ENCODE measurements around the gene CELF2.

CELF2 gene

DNA sequence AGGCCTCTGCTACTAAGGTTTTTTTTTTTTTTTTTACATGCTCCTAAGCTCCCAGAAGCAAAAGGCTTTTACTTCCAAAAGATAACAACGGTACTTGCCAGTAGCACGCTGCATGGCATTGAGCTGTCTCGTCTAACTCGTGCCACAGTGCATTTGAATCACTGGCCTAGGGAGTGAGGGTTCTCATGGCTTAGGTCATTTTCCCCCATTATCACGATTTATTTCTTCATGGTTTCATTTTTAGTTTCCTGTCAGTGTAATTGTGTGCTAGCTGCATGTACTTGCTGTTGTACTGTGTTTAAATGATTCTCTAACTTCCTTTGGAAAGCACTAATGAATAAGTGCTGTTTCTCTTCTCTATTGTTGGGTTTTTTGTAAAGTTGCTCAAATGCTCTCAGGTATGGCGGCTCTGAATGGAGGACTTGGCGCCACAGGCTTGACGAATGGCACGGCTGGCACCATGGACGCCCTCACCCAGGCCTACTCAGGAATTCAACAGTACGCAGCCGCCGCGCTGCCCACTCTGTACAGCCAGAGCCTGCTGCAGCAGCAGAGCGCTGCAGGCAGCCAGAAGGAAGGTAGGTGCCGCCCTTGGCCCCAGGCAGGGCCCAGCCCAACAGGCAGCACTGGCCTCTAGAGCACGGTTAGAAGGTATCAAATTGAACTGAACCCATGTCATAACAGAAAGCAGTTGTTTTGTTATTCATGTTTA is 303.3 kb downstream of the CELF2 start:
- H3K4me2 ChIP-seq (ENCODE audit: low read depth, low read length, poor library complexity, severe bottlenecking): no peak overlapping the region
- H4K20me1 ChIP-seq (ENCODE audit: low read depth, low read length): no peaks in the 10 kb centered on the region
- no peaks in the 10 kb centered on the region for H3F3A ChIP-seq (ENCODE audit: insufficient read depth)
- no peak overlapping the region for H3K27ac ChIP-seq (ENCODE audit: low read depth, low read length)
- H3K9me3 ChIP-seq (ENCODE audit: insufficient read depth, low read length): no peaks in the 10 kb centered on the region
- no peak overlapping the region for H3K4me3 ChIP-seq (ENCODE audit: insufficient read depth, low read length, poor library complexity, severe bottlenecking)
- no peak for TF ChIP-seq CTCF (IDR thresholded peaks at IDR 0.05; ENCODE audit: insufficient read depth, low read length, poor library complexity, severe bottlenecking)
- H3K27me3 ChIP-seq (ENCODE audit: low read length): no peaks in the 10 kb centered on the region
- H3K36me3 ChIP-seq (ENCODE audit: low read length): no peaks in the 10 kb centered on the region
- no peaks in the 10 kb centered on the region for H3K79me2 ChIP-seq (ENCODE audit: insufficient read depth, low read length)
- H3K9ac ChIP-seq (ENCODE audit: low read length): no peak overlapping the region
- no peak overlapping the region for H2AFZ ChIP-seq (ENCODE audit: low read depth, low read length, severe bottlenecking)
- H3K9me2 ChIP-seq (replicated peaks; ENCODE audit: insufficient read depth, low read length): no peaks in the 10 kb centered on the region

- Histone ChIP-seq H3K9me2 (replicated peaks; ENCODE audit: insufficient read depth, low read length) (no peaks in the 10 kb centered on the region), H3K9me3 (ENCODE audit: insufficient read depth, low read length) (no peaks in the 10 kb centered on the region), H3K79me2 (ENCODE audit: insufficient read depth, low read length) (no peaks in the 10 kb centered on the region), H3K4me2 (ENCODE audit: low read depth, low read length, poor library complexity, severe bottlenecking) (no peak overlapping the region), H2AFZ (ENCODE audit: low read depth, low read length, severe bottlenecking) (no peak overlapping the region), H3K4me3 (ENCODE audit: insufficient read depth, low read length, poor library complexity, severe bottlenecking) (no peak overlapping the region), H3K27ac (ENCODE audit: low read depth, low read length) (no peak overlapping the region), H4K20me1 (ENCODE audit: low read depth, low read length) (no peaks in the 10 kb centered on the region), H3F3A (ENCODE audit: insufficient read depth) (no peaks in the 10 kb centered on the region), H3K27me3 (ENCODE audit: low read length) (no peaks in the 10 kb centered on the region), H3K36me3 (ENCODE audit: low read length) (no peaks in the 10 kb centered on the region), H3K9ac (ENCODE audit: low read length) (no peak overlapping the region)
- no peak for TF ChIP-seq CTCF (IDR thresholded peaks at IDR 0.05; ENCODE audit: insufficient read depth, low read length, poor library complexity, severe bottlenecking)
- no peak for TF ChIP-seq EZH2phosphoT487 (conservative IDR thresholded peaks at IDR 0.05; ENCODE audit: low read length)
These were observed 305.0 kb downstream of the CELF2 start for GRCh38 chr10:11322698-11323097.

DNA sequence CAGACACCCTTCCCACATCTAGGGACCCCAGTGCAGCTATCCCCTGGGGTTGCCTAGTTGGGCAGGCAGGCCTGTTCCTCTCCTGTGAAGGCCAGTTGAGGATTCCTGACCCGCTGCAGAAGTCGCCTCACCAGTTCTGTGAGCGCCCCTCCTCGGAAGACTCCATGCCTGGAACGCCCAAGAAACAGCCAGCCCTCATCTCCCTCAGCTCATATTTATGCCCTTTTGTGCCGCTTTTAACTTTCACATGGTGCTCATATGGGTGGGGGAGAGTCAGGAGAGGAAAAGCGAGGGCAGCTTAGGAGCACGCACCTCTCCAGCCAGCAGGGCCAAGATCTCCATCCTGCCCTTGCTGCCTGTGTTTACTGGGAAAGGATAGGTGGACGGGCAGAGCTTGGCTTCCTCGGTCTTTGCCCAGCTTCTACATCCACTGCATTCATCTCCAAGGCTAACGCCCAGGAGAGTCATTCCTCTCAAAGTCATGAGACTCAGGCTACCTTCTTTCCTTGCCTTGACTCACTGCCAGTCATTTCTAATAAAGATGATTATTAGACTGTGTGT is 307.2 kb downstream of the CELF2 start:
- no peaks in the 10 kb centered on the region for H4K20me1 ChIP-seq (ENCODE audit: low read depth, low read length)
- H3K79me2 ChIP-seq (ENCODE audit: insufficient read depth, low read length): no peaks in the 10 kb centered on the region

More for the DNA sequence above, 307.2 kb downstream of the CELF2 start:
- Histone ChIP-seq H3K4me3 (ENCODE audit: insufficient read depth, low read length, poor library complexity, severe bottlenecking) (no peak overlapping the region), H3K36me3 (ENCODE audit: low read length) (no peaks in the 10 kb centered on the region), H3K4me2 (ENCODE audit: low read depth, low read length, poor library complexity, severe bottlenecking) (no peak overlapping the region), H3F3A (ENCODE audit: insufficient read depth) (no peaks in the 10 kb centered on the region), H3K9me2 (replicated peaks; ENCODE audit: insufficient read depth, low read length) (no peaks in the 10 kb centered on the region), H3K9ac (ENCODE audit: low read length) (no peak overlapping the region), H3K27ac (ENCODE audit: low read depth, low read length) (no peak overlapping the region), H2AFZ (ENCODE audit: low read depth, low read length, severe bottlenecking) (no peak overlapping the region), H3K9me3 (ENCODE audit: insufficient read depth, low read length) (no peaks in the 10 kb centered on the region), H3K27me3 (ENCODE audit: low read length) (no peaks in the 10 kb centered on the region)
- TF ChIP-seq CTCF (IDR thresholded peaks at IDR 0.05; ENCODE audit: insufficient read depth, low read length, poor library complexity, severe bottlenecking) (no peak), EZH2phosphoT487 (conservative IDR thresholded peaks at IDR 0.05; ENCODE audit: low read length) (no peak)

Data from SU-DHL-6 (cell line).